ENCODE results near the gene CNOT6L. TPM values are rescaled to one million over a fixed set of nuclear protein-coding genes. Genes with fewer than 3 reads are reported as not detected.

CNOT6L gene
- total and polyA plus RNA-seq, 2 of the 4 experiments (the other 2 are of a cell fraction), result 3.5 to 21.1 TPM

DNA sequence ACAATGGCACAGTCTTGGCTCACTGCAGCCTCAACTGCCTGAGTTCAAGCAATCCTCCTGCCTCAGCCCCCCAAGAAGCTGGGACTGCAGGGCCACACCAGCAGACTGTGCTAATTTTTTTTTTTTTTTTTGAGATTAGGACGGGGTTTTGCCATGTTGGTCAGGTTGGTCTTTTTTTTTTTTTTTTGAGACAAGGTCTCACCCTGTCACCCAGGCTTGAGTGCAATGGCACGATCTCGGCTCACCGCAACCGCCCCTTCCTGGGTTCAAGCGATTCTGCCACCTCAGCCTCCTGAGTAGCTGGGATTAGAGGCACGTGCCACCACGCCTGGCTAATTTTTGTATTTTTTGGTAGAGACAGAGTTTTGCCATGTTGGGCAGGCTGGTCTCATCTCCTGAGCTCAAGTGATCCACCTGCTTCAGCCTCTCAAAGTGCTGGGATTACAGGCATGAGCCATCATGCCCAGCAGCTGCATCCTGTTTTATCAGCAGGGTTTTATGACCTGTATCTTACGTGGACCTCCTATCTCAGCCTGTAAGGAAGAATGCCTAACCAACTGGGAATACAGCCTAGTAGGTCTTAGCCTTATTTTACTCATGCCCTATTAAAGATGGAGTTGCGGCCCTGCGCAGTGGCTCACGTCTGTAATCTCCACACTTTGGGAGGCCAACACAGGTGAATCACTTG lies 30.3 kb upstream of the CNOT6L start:
- no peak overlapping the region for H3K4me3 ChIP-seq (ENCODE audit: insufficient read depth, low read depth, low read length)
- no peaks in the 10 kb centered on the region for H4K20me1 ChIP-seq (ENCODE audit: insufficient read depth, low read length)
- no peak overlapping the region for H3K27ac ChIP-seq (ENCODE audit: insufficient read depth, low read length)
- DNase-seq, result no peak
- no peak overlapping the region for H3K18ac ChIP-seq (ENCODE audit: low read depth, low read length)
- ATAC-seq (ENCODE audit: low read depth), result no peak
- H3K4ac ChIP-seq (ENCODE audit: low read depth, low read length), result no peak overlapping the region
- POLR2A ChIA-PET (ENCODE audit: unreplicated experiment), result no interaction called here
- H3K27me3 ChIP-seq (ENCODE audit: control insufficient read depth, insufficient read depth, low read length), result no peaks in the 10 kb centered on the region
- no peak overlapping the region for H4K91ac ChIP-seq (ENCODE audit: insufficient read depth, low read depth, low read length)
- no peak overlapping the region for H2BK5ac ChIP-seq (ENCODE audit: low read depth, low read length, poor library complexity, severe bottlenecking)
- 100% methylated on average over 1 of the region's 12 CpGs; no CpG with 5 or more reads in 1 of the 2 experiments for WGBS, 2 experiments (ENCODE audit: extremely low coverage in 2 of 2, insufficient read length in 1 of 2)
- no peak overlapping the region for H2BK15ac ChIP-seq (ENCODE audit: low read depth, low read length)
- no peak overlapping the region for H3K4me2 ChIP-seq (ENCODE audit: low read depth, low read length)
- H2AK9ac ChIP-seq (replicated peaks; ENCODE audit: low read depth, low read length, poor library complexity), result no peak overlapping the region
- TF ChIP-seq, protein P1, sequence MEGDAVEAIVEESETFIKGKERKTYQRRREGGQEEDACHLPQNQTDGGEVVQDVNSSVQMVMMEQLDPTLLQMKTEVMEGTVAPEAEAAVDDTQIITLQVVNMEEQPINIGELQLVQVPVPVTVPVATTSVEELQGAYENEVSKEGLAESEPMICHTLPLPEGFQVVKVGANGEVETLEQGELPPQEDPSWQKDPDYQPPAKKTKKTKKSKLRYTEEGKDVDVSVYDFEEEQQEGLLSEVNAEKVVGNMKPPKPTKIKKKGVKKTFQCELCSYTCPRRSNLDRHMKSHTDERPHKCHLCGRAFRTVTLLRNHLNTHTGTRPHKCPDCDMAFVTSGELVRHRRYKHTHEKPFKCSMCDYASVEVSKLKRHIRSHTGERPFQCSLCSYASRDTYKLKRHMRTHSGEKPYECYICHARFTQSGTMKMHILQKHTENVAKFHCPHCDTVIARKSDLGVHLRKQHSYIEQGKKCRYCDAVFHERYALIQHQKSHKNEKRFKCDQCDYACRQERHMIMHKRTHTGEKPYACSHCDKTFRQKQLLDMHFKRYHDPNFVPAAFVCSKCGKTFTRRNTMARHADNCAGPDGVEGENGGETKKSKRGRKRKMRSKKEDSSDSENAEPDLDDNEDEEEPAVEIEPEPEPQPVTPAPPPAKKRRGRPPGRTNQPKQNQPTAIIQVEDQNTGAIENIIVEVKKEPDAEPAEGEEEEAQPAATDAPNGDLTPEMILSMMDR (conservative IDR thresholded peaks at IDR 0.05; ENCODE audit: low read depth, low read length), result no peak
- TF ChIP-seq RAD21 (IDR thresholded peaks at IDR 0.05; ENCODE audit: low read length) (no peak), CEBPB (IDR thresholded peaks at IDR 0.05; ENCODE audit: low read depth, low read length) (no peak), RFX5 (IDR thresholded peaks at IDR 0.05; ENCODE audit: low read depth, low read length) (no peak), CHD1 (IDR thresholded peaks at IDR 0.05; ENCODE audit: low read depth, low read length) (no peak), NFE2L2 (IDR thresholded peaks at IDR 0.05; ENCODE audit: low read depth, low read length) (no peak), USF2 (IDR thresholded peaks at IDR 0.05; ENCODE audit: low read depth, low read length) (no peak), FOS (IDR thresholded peaks at IDR 0.05; ENCODE audit: low read depth, low read length) (no peak), POLR2A (IDR thresholded peaks at IDR 0.05; ENCODE audit: low read depth, low read length) (no peak), MXI1 (IDR thresholded peaks at IDR 0.05; ENCODE audit: borderline replicate concordance, low read depth, low read length) (no peak), MAZ (IDR thresholded peaks at IDR 0.05; ENCODE audit: borderline replicate concordance, low read depth, low read length) (no peak), ELK1 (IDR thresholded peaks at IDR 0.05; ENCODE audit: borderline replicate concordance, low read depth, low read length) (no peak), MAFK (IDR thresholded peaks at IDR 0.05; ENCODE audit: low read depth, low read length) (no peak), RCOR1 (IDR thresholded peaks at IDR 0.05; ENCODE audit: insufficient replicate concordance, low read length) (no peak), SMC3 (IDR thresholded peaks at IDR 0.05; ENCODE audit: low read depth, low read length) (no peak), BHLHE40 (IDR thresholded peaks at IDR 0.05; ENCODE audit: low read depth, low read length) (no peak)
- no peaks in the 10 kb centered on the region for H3K79me1 ChIP-seq (ENCODE audit: low read depth in 1 of 2, low read length in 2 of 2)
- intact Hi-C loops (cut with micrococcal nuclease) (no loop called here), dilution Hi-C loops (cut with HindIII; ENCODE audit: low sequenced_read_pairs, unreplicated experiment) (no loop called here), in situ Hi-C loops (cut with MboI; ENCODE audit: low sequenced_read_pairs) (no loop called here)
- no peaks in the 10 kb centered on the region for H3K9me1 ChIP-seq (ENCODE audit: insufficient read depth, low read length)
- H2AK5ac ChIP-seq (ENCODE audit: low read depth, low read length), result no peak overlapping the region
- CTCF ChIA-PET, result no interaction called here
- no TSS peak for BruUV-seq (replicated peaks)
- H4K5ac ChIP-seq (ENCODE audit: low read depth, low read length), result no peak overlapping the region
- H3K36me3 ChIP-seq (ENCODE audit: control insufficient read depth, insufficient read depth, low read length), result no peaks in the 10 kb centered on the region
- no peaks in the 10 kb centered on the region for H3K9me3 ChIP-seq (ENCODE audit: control insufficient read depth, insufficient read depth, low read length)
- no peak overlapping the region for H4K8ac ChIP-seq (ENCODE audit: low read depth in 2 of 2, low read length in 2 of 2)
- no peaks in the 10 kb centered on the region for H3K4me1 ChIP-seq (ENCODE audit: control insufficient read depth, insufficient read depth, low read length)
- H3K23ac ChIP-seq (ENCODE audit: low read depth, low read length), result no peak overlapping the region
- H2BK120ac ChIP-seq (ENCODE audit: low read depth, low read length), result no peak overlapping the region
- H3K56ac ChIP-seq (ENCODE audit: extremely low read depth, insufficient read depth, low read length), result no peak overlapping the region
- H2BK20ac ChIP-seq (ENCODE audit: low read depth, low read length), result no peak overlapping the region
- H2AFZ ChIP-seq (replicated peaks; ENCODE audit: low read length, poor library complexity), result no peak overlapping the region
- no peak overlapping the region for H3K14ac ChIP-seq (replicated peaks; ENCODE audit: low read depth, low read length)
- H3K9ac ChIP-seq (ENCODE audit: low read depth, low read length), result no peak overlapping the region
